ENCODE results near the gene KIF5B.

DNA sequence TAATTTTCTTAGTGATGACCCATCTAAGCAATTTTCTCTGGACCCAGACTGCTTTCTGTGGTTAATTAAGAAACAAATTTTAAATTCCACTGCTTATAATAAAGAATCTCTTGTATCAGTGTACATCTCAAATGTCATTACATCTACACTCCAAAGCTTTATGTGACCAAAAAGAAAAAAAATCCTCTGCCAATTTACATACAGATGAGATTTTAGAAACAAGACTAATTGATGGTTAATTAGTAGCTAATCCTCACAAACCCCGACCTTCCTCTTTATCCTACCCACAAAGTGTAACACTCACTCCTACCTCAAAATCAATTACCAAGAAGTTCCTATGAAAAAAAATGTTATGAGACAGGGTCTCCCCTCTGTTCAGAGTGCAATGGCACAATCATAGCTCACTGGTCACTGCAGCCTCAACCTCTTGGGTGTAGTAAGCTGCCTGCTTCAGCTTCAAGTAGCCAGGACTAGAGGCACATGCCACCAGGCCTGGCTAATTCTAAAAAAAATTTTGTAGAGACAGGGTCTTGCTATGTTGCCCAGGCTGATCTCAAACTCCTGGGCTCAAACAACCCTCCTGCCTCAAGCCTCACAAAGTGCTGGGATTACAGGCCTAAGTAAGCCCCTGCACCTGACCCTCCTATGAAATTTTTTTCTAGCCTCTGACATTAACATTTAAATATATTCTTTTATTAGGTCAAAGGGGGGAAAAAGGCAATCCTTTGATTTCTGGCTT, 14.8 kb downstream of the KIF5B start:
- TF ChIP-seq, protein P1, sequence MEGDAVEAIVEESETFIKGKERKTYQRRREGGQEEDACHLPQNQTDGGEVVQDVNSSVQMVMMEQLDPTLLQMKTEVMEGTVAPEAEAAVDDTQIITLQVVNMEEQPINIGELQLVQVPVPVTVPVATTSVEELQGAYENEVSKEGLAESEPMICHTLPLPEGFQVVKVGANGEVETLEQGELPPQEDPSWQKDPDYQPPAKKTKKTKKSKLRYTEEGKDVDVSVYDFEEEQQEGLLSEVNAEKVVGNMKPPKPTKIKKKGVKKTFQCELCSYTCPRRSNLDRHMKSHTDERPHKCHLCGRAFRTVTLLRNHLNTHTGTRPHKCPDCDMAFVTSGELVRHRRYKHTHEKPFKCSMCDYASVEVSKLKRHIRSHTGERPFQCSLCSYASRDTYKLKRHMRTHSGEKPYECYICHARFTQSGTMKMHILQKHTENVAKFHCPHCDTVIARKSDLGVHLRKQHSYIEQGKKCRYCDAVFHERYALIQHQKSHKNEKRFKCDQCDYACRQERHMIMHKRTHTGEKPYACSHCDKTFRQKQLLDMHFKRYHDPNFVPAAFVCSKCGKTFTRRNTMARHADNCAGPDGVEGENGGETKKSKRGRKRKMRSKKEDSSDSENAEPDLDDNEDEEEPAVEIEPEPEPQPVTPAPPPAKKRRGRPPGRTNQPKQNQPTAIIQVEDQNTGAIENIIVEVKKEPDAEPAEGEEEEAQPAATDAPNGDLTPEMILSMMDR (IDR thresholded peaks at IDR 0.05), result no peak
- TF ChIP-seq POLR2AphosphoS5 (IDR thresholded peaks at IDR 0.05), result no peak

Data from sigmoid colon (tissue), 4 donors.